Right kidney (tissue), 1 donor: ENCODE results near the gene PRMT3.
"Not testable (repeated sequence)": the region's sequence is repeated elsewhere in the genome, so short reads cannot be mapped to it uniquely, and the experiment has no call there.

Experiments
- DNase-seq: peaks from one replicate; pipeline ENCODE4 v3.0.0-alpha.2; 2016

PRMT3 gene

DNA sequence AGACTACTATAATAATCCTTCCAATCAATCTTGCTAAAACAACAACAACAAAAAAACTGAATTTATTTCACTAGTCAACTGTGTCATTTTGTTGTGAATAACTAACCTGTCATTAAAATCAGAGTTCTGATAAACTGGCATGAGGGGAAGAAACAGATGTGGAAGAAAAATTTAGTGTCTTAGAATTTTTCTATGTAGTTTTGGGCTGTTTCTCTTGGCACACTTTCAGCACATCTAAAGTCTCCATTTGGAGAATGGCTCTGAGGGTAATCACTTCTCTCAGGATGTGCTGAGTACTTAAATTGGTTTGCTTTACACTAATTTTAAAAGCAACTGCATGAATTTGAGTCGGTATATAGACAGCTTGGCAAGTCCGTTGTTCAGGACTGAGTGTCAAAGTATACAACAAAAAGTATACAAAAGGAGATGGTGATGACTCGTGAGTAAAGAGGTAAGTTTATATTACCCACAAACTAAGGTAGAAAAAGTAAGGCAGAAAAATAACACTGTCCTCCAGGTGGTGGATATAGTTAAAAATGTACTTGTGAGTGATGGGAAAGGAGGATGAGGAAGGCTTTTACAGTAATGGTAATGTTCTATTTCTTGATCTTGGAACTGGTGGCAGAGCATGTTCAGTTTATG is 13.8 kb upstream of the PRMT3 start:
- DNase-seq: no peak

DNA sequence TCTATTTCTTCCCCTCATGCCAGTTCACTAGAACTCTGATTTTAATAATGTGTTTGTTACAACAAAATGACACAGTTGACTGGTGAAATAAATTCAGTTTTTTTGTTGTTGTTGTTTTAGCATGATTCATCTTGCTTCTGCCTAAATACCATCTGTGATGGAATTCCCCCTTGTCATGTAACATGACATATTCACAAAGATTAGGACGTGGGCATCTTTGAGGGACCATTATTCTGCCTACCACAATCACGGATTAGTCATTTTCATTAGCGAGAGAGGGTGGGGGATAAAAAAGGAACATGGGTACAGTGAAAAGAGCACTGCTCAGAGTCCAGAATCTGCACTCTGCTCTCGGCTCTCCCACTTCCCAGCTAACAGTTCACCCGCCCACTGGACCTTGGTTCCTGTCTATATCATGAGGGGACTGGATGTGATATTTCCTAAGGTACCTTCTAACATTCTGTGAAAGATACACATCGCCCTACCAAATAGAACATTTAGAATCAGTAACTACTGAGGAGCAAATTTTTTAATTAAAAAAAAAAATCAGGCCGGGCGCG is 12.7 kb upstream of the PRMT3 start:
- DNase-seq: no peak

DNA sequence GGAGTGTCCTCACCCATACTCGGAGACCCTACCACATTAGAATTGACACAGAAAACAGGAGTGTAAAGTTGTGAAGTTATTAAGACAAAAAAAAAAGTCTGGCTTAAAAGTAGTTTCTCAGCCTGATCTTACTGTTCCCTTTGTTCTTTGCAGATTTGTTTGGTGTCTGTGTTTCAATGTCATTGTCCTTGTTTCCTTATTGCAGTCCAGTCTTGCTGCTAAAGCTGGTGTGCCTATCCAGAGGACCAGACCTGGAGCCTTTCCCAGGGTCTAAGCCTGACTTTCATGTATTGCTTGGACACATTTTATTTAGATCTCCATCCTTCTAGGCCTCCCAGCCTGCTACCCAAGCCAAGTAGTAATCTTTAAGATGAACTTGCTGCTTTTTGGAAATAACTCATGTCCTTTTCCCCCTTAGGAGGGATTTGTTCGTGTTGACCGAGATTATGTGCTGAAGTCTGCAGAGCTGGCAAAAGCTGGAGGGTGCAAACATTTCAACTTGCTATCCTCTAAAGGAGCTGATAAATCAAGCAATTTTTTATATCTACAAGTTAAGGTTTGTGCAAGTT is 11.3 kb upstream of the PRMT3 start:
- DNase-seq: no peak

DNA sequence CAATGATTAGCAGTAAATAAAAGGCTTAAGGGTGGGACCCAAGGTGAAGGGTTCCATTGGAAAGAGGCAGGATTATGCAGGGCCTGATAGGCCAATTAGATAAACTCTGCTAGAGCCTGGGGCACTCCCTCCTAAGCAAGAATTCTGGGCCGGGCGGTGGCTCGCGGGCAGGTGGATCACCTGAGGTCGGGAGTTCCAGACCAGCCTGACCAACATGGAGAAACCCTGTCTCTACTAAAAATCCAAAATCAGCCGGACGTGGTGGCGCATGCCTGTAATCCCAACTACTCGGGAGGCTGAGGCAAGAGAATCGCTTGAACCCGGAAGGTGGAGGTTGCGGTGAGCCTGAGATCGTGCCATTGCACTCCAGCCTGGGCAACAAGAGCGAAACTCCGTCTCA is 1.5 kb upstream of the PRMT3 start:
- not testable (repeated sequence) for DNase-seq

DNA sequence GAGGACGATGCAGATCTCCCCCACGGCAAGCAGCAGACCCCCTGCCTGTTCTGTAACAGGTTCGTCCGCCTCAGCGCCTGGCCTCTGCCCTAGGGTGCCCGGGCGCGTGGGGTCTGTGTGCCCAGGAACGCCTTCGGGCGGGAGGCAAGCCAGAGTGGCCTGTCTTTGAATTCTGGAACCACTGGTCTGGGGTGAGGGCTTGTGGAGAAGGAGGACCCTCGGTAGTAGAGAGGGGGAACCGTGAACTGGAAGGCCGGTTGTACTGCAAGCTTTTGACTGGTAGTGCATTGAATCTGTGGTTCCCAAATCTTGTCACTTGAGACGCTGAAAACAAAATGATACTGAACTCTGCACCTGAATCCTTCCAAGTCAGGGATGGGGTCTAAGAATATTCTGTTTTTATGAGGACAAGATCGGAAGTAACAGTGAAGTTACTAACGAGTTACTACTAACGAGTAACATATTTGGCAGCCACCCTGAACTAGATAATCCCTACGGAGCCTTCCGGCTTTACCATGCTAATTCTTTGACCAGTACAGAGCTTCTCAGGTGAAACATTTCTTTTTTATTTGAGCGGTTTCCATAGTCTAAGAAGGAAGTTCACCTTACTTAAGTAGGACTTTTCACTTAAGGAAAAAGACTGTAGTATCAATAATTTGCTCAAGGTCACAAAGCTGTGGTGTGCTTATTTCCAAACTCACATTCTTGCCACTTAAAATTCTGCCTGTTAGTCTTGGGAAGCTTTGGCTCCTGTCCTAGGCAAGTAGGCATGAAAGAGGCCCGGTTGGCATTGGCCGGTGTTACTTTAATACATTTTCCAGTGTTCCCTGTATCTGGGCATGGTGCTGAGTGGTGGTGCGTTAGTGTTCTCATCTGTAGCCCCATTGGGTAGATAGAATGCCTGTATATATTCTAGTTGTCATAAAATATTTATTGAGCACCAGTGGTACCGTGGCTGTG is 860 bp downstream of the PRMT3 start:
- no peak for DNase-seq

DNA sequence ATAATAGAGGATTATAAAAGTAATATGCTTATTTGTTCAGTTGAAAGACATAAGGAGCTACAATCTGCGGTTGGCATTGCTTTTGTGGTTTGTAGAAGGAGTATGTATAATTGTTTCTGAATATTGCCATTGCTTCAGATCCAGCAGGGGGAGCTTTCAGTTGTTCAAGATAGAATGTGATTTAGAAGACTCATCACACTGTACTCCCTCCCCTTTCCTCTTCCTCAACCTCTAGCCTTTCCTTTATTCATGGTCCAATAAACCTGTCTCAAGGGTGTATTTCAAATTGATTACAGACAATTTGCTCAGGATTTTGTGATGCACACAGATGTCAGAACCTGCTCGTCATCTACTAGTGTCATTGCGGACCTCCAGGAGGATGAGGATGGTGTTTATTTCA is 9.8 kb downstream of the PRMT3 start:
- DNase-seq: peak; percentile 7

DNA sequence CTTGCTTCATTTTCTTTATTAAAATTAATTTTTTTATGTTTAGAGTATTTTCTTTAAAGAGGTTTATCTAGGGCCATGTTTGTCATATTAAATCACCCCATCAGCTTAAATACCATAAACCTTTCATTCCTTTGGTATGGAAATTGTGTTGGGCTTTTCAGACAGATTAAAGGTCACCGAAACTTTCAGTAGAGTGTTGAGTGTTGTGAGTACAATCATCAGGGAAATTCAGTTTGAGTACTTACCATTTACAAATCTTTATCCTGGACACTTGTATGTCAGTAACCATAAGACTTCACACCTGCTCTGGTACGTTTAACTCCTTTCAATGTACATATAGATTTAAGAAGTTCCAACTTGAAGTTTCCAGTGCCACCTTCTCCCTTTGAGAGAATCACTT is 12.0 kb downstream of the PRMT3 start:
- no peak for DNase-seq

DNA sequence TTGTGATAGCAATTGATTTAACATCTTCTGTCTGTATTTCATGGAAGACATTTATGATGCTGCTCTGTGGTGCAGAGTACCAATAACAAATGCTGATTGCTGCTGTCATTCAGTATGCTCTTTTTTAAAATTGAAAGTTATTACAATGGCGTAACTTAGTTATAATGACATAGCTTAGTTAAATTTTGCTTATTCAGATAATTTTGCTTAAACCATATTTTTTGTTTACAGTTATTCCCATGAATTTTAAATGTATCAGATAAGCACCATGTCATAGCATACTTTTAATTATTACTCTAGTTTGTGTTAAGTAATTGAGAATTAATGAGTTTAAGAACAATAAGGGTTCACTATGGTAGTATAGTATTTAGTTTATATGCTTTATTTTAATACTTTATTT is 15.5 kb downstream of the PRMT3 start:
- DNase-seq: no peak

DNA sequence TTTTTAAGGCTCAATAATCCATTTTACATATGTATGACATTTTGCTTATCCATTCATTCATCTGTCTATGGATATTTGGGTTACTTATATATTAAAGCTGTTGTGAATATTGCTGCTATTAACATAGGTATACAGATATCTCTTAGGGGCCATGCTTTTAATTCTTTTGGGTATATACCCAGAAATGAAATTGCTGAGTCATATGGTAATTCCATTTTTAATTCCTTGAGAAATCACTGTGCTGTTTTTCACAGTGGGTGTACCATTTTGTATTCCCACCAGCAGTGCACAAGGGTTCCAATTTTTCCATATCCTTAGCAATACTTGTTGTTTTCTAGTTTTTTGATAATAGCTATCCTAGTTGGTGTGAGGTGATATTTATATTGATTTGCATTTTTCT is 19.0 kb downstream of the PRMT3 start:
- DNase-seq: no peak

DNA sequence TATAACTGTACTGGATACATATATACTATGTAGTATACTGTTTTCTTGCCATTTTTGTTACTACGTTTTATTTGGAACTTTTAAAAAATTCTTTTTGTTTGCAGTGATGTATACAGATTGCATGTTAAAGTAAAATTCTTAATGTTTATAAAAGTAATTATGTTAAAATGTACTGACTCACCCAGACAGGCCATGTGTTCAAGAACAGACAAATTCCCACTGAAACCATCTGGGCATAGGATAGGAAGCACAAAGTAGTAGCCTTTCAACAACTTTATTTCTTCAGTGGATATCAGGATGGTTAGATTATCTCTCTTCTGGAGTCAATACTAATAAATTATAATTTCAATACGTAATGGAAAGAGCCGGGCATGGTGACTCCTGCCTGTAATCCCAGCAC is 19.8 kb downstream of the PRMT3 start:
- DNase-seq: no peak

DNA sequence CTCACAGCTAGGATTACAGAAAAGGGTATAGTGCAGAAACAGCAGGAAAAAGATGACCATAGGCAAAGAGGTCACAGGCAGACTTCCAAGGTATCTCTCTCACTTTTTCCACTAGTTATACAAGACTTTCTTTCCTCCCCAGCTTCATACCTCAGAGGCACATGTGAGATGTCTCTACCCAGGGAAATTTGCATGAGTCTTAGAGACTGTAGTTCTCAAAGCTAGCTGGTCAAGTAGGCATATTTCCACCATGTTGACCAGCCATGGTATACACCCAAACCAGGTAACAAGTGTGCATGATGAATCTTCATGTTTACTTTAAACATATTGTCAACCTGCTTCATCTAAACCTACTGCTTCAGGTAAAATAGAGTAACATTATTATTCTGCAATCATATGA is 27.9 kb downstream of the PRMT3 start:
- no peak for DNase-seq

DNA sequence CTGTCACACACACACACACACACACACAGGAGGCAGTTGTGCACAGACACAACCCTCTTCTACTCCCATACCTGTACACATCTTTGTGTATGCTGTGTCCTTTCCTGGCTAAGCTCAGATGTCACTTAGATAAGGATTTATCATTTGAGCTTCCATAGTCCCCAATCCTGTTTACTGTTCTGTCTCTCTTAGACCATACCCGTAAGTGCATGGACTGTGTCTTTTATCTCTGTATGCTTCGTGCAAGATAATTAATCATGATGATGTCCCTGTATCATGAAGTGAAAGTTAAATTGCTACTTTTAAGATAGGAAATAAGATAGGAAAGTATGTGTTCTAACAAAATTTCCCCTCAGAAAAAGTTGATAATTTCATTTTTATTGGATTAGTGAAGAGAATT is 30.3 kb downstream of the PRMT3 start:
- no peak for DNase-seq

DNA sequence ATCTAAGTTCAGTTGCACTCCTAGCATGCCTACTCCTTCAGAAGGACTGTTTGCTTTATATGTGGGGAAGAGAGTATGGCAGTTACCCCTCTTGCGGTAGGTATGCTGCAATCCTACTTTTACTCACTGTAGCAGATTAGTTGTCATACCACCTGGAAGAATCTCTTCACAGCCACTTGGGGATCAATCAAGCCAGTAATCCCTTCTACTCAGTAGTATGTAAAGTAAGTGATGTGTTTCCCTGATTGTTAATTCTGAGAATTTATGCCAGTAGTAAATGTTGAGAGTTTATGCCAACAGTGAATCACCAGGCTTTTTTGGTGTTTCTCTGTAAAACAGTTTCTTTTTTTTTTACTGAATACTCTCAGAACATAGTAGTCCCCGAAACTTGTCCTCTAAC is 34.4 kb downstream of the PRMT3 start:
- no peak for DNase-seq

DNA sequence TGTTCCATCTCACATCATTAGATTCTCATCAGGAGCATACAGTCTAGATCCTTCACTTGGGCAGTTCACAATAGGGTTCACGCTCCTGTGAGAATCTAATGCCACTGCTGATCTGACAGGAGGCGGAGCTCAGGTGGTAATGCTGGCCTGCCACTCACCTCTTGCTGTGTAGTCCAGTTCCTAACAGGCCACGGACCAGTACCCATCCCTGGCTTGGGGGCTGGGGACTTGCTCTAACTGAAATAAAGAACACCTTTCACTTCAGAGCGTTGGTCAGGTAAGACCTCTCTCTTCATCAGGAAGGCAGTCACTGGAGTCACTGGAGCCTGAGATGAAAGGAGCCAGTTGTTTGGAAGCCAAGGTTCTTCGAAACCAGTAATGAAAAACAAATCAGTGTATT is 41.7 kb downstream of the PRMT3 start:
- no peak for DNase-seq

DNA sequence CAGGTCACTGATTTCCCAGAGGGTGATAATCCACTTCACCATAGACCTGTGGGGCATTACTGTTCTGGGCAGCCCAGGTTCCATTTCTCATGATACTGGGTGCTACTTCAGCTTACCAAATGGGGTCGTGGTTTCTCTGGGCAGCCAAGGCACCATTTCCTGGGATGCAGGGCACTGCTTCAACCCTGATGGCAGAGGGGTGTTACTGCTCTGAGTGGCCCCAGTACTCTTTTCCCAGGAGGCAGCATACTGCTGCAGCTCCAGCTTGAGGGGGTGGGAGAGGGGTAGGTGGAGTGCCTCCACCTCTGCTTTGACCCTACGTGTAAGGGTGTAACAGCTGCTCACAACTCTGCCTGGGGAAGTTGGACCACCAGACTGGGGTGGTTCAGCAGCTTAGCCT is 51.1 kb downstream of the PRMT3 start:
- no peak for DNase-seq

DNA sequence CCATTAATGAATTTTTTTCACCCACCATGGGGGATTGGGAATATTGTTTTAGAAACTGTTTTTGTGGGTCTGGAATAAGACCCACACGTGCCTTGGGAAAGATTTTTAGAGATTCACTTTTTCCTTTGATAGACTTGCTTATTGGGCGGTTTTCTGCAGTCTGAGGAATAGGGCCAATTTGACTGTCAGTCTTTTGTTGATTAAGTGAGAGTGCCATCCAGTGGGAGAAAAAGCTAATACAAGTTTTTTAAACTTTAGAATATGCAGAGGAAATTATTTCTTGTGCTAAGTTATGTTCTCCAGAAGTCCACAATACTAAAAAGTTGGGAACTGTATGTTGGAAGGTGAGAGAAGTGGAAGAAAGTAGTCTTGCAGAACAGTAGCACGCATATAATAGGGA is 56.1 kb downstream of the PRMT3 start:
- DNase-seq: no peak

DNA sequence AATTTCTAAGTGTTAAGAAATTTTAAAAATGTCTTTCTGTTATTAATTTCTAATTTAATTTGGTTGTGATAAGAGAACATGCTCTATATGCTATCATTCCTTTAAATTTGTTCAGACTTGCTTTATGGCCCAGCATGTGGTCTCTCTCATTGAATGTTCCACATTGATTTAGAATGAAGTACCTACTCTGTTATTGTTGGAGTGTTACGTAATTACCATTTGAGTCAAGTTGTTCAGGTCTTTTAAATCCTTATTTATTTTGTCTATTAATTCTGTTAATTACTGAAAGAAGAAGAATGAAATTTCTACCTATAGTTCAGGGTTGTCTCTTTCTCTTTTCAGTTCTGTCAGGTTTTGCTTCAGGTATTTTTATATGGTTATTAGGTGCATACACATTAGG is 57.0 kb downstream of the PRMT3 start:
- DNase-seq: no peak

DNA sequence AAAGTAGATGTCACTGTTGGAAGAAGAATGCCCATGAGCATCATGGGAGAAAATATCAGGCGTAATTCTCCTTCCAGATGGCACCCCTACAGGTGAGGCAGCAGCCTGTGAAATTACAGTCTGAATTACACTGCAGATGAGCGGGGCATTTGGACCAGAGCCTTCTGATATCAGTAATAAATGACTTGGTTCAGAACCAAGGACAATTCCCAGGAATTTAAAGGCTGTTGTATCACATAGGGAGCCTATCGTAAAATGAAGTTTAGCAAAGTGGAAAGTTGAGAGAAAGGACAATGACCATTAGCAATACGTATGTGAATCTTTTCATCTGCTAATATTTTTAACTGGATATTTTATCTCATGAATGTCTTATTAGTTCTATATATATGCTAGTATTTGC is 61.3 kb downstream of the PRMT3 start:
- DNase-seq: no peak

DNA sequence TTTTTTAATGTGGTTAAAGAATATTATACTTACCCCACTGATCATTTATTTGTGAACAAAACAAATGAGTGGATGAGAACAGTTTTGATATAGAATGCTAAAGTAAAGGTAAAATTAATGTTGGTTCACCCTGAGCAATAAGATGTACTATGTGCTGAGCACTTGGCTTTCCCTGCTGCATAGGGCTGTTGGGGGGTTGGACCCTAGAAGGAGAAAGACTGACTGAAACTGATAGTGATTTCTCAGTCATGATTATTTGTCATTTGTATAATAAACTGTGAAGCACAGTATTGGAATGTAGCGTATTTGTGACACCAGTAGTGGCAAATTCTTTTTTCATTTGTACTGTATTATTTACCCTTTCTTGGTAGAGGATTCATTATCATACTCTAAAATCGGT is 63.3 kb downstream of the PRMT3 start:
- no peak for DNase-seq

DNA sequence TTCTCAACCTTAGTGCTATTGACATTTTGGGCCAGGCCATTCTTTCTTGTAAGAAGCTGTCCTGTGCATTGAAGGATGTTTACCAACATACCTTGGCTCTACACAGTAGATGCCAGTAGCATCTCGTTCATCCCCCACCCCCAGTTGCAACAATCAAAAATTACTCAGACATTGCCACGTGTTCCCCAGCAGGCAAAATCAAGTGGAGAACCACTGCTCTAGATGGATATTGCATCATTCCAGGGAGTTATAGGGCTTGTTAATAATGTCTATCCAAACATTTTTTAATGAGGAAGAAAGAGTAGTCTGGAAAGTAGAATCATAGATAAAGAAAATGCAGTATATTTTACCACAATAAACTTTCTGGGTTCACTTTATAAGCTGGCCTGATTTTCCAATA is 64.1 kb downstream of the PRMT3 start:
- DNase-seq: no peak

DNA sequence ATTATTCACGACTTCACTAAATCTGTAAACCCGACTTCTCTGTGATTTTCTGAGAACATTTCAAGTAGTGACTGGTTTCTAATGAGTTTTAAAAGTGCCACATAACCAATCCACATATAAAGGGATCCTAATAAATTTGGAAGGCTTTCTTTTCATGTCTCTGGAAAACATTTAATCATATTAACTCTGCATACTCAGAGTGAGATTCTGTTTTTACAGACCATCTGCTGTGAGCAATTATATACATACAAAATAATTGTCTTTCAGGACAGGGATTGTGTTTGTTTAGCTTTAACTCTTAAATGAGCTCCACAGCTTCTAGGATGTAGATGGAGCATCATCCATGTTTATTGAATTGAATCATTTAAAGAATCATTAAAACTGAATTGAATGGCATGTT is 65.1 kb downstream of the PRMT3 start:
- DNase-seq: no peak

DNA sequence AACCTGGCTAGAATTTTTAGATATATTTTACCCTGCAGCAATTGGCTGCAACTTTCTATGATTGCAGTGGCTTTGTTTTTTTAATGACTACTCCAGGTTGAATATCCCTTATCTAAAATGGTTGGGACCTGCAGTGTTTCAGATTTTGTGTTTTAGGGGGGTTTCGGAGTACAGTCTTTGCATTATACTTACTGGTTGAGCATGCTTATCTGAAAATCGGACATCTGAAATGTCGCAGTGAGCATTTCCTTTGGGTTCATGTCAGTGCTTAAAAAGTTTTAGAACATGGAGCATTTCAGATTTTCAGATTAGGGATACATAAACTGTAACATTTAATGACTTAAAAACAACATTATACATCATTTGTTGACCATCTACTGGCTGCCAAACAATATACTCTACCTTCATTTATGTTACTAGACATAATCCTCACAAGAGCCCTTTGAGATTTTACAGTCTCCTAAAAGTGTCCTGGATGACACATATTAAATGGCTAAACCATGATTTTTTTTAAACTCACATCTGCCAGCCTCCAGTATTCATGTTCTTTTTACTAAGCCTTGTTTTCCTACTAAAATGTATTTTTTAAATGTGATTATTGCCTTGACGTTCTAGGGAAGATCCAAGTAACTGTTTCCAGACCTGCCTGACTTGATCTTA is 66.3 kb downstream of the PRMT3 start:
- no peak for DNase-seq
